ENCODE results near the gene CPED1. TPM values are rescaled to one million over a fixed set of nuclear protein-coding genes. Genes with fewer than 3 reads are reported as not detected.

Gene CPED1
- total and polyA plus RNA-seq, 10 of the 15 experiments (the other 5 are each of a cell fraction or from before 2014, with no cell fraction given) = 0.01 to 0.77 (median 0.10) TPM; not detected in 1

DNA sequence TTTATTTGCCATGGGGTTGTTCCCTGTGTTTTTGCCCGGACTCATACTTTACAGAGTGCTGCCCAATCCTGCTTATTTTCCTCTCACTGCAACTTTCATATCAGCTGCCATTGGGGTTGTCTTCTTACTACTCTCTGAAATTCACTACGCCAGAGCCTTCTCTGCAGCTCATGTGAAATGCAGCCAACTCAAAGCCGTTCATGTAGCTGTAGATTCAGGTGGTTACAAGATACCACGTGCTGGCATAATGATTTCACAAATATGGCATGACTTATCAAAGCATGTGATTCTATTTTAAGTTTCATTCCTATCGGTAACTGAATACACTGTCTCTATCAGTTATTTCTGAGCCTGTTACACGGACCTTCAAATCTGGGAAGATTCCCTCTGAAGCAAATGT, 210.0 kb downstream of the CPED1 start:
- SMC1A ChIA-PET (ENCODE audit: uncharacterized antibody, unreplicated experiment) = interaction anchor here (0.9 to 1.8 kb wide), 4 partner anchors 16 to 275 kb away, joined by 3 to 5 read pairs (median 4); no protein-coding TSS in a partner anchor
- intact Hi-C loops (cut with micrococcal nuclease; ENCODE audit: unreplicated experiment) = no loop called here
- TF ChIP-seq USF1 (IDR thresholded peaks at IDR 0.05; ENCODE audit: borderline replicate concordance, extremely low read length, insufficient read depth, low read depth, low read length) (no peak), WRNIP1 (IDR thresholded peaks at IDR 0.05; ENCODE audit: borderline replicate concordance, low read depth, low read length) (no peak), NFIC (IDR thresholded peaks at IDR 0.05; ENCODE audit: low read depth, low read length) (no peak), RAD21 (IDR thresholded peaks at IDR 0.05; ENCODE audit: insufficient read depth, low read depth, low read length) (no peak), NFYB (IDR thresholded peaks at IDR 0.05; ENCODE audit: insufficient read depth, low read depth, low read length) (no peak), JUNB (IDR thresholded peaks at IDR 0.05) (no peak), PKNOX1 (IDR thresholded peaks at IDR 0.05) (no peak), GATAD2B (conservative IDR thresholded peaks at IDR 0.05; ENCODE audit: low read depth) (no peak), SKIL (IDR thresholded peaks at IDR 0.05; ENCODE audit: low read depth, poor library complexity, severe bottlenecking) (no peak), RAD51 (IDR thresholded peaks at IDR 0.05) (no peak), SMARCA5 (IDR thresholded peaks at IDR 0.05) (no peak), NR2F1 (conservative IDR thresholded peaks at IDR 0.05) (no peak), CBX3 (IDR thresholded peaks at IDR 0.05; ENCODE audit: borderline replicate concordance, low read depth) (no peak)
- CTCF ChIA-PET = no interaction called here
- no peak for DNase-seq (ENCODE audit: low read depth, low spot score)
- in situ Hi-C loops (cut with MboI) = no loop called here
- Histone ChIP-seq H3K9me3 (replicated peaks; ENCODE audit: control insufficient read depth, insufficient read depth, low read length) (peaks cover 2% of the 10 kb centered on the region; the same call in 1 of the 3 replicates), H3K36me3 (ENCODE audit: control insufficient read depth in 2 of 2, insufficient read depth in 2 of 2, low read length in 1 of 2) (no peaks in the 10 kb centered on the region), H3K27ac (ENCODE audit: control insufficient read depth, insufficient read depth) (no peak overlapping the region), H3K9ac (ENCODE audit: control insufficient read depth, insufficient read depth, low read length) (no peak overlapping the region), H3K4me1 (ENCODE audit: control insufficient read depth, insufficient read depth, low read length) (no peaks in the 10 kb centered on the region), H3K27me3 (replicated peaks in 1 of 2; ENCODE audit: control insufficient read depth in 2 of 2, insufficient read depth in 2 of 2, low read length in 1 of 2) (no peaks in the 10 kb centered on the region), H4K20me1 (ENCODE audit: control insufficient read depth, insufficient read depth) (peaks cover 3% of the 10 kb centered on the region; the same call in 1 of the 2 replicates), H2AFZ (ENCODE audit: control insufficient read depth, low read depth, low read length) (no peak overlapping the region), H3K79me2 (ENCODE audit: control insufficient read depth, insufficient read depth, low read length) (no peaks in the 10 kb centered on the region), H3K4me3 (no peak overlapping the region), H3K4me2 (ENCODE audit: control insufficient read depth, insufficient read depth) (no peak overlapping the region)
- no TSS peak for BruUV-seq (replicated peaks)
- no peak for ATAC-seq
- RAD21 ChIA-PET (ENCODE audit: unreplicated experiment) = no interaction called here
- no peak for FAIRE-seq
- WGBS (ENCODE audit: insufficient coverage, insufficient replicate concordance, low lambda C conversion rate, missing lambda C conversion rate) = 43% methylated on average over 6 of the region's 6 CpGs
- POLR2A ChIA-PET = no interaction called here
